A549 (cell line): ENCODE measurements around the gene RBCK1.

Source experiments
- ATOH8 ChIP-seq: fragments of 250-450 bp; sonication (Bioruptor Pico); IDR thresholded peaks from 2 replicates; pipeline ENCODE4 v1.5.0; 2020; ENCODE audit warnings: low read depth, mild to moderate bottlenecking, moderate library complexity
- CBX2 ChIP-seq: fragments of 200-600 bp; sonication (generic); IDR thresholded peaks from 2 replicates; pipeline ENCODE4 v1.6.1; 2016; ENCODE audit warnings: low read depth, mild to moderate bottlenecking, borderline replicate concordance
- CTCF ChIP-seq: fragments of >200 bp; sonication (Bioruptor Twin); formaldehyde crosslinking; IDR thresholded peaks from 3 replicates; pipeline ENCODE4 v1.5.1; 2016
- EHMT2 ChIP-seq: fragments of 200-600 bp; sonication (generic); IDR thresholded peaks from 2 replicates; pipeline ENCODE4 v1.6.1; 2016; ENCODE audit warnings: antibody characterized with exemption, low read depth, mild to moderate bottlenecking, moderate library complexity
- HOXA7 ChIP-seq: fragments of 250-450 bp; sonication (Bioruptor Pico); IDR thresholded peaks from 2 replicates; pipeline ENCODE4 v1.5.0; 2020; ENCODE audit warnings: mild to moderate bottlenecking, moderate library complexity
- MAFK ChIP-seq: fragments of 450-650 bp; IDR thresholded peaks from 2 replicates; pipeline ENCODE4 v1.6.1; 2014; ENCODE audit not compliant: partially characterized antibody
- NFE2L2 ChIP-seq: fragments of 150-350 bp; conservative IDR thresholded peaks from 2 replicates; pipeline ENCODE4 v1.6.1; 2014; ENCODE audit warnings: low read length
- PBX3 ChIP-seq: IDR thresholded peaks from 2 replicates; pipeline ENCODE4 v1.6.1; 2012
- POLR2A ChIP-seq: IDR thresholded peaks from 2 replicates; pipeline ENCODE4 v1.6.1; 2012; ENCODE audit warnings: mild to moderate bottlenecking, low read length
- SREBF2 ChIP-seq: fragments of 450-650 bp; IDR thresholded peaks from 2 replicates; pipeline ENCODE4 v1.6.1; 2014; ENCODE audit warnings: mild to moderate bottlenecking, moderate library complexity

- TF ChIP-seq CTCF (no peak), EHMT2 (no peak), POLR2A (no peak), HOXA7 (CRISPR knock-in tag) (no peak), CBX2 (no peak), MAFK (no peak), SREBF2 (no peak), NFE2L2 (no peak), ATOH8 (CRISPR knock-in tag) (no peak), PBX3 (no peak)
Observed at GRCh38 chr20:479487-479886, 71.4 kb downstream of the RBCK1 start.
